Neural crest cell (in vitro differentiated cells): ENCODE results near the gene ALK. TPM values are rescaled to one million over a fixed set of nuclear protein-coding genes. Genes with fewer than 3 reads are reported as not detected.

ENCODE experiments used
- DNase-seq: peaks from one replicate; pipeline ENCODE4 v3.0.0; 2021; ENCODE audit warnings: low read depth, mixed read lengths, low spot score
- H3K27ac Mint-ChIP-seq: one replicate; pipeline ENCODE4 v1.8.0; 2021; ENCODE audit warnings: mild to moderate bottlenecking, mixed read lengths; ENCODE audit not compliant: unreplicated experiment
- H3K27me3 Mint-ChIP-seq: 2 replicates; pipeline ENCODE4 v1.8.0; 2021; ENCODE audit warnings: low read depth, mild to moderate bottlenecking, mixed read lengths
- H3K36me3 Mint-ChIP-seq: 2 replicates; pipeline ENCODE4 v1.8.0; 2021; ENCODE audit warnings: low read depth, mild to moderate bottlenecking, mixed read lengths
- H3K4me1 Mint-ChIP-seq: 2 replicates; pipeline ENCODE4 v1.8.0; 2021; ENCODE audit warnings: mixed read lengths
- H3K4me3 Mint-ChIP-seq: one replicate; pipeline ENCODE4 v1.8.0; 2021; ENCODE audit warnings: mild to moderate bottlenecking, mixed read lengths
- H3K9me3 Mint-ChIP-seq: 2 replicates; pipeline ENCODE4 v1.8.0; 2021; ENCODE audit warnings: mixed read lengths
- CTCF ChIP-seq: fragments of 200-600 bp; sonication (generic); conservative IDR thresholded peaks from 2 replicates; pipeline ENCODE4 v1.5.0; 2021; ENCODE audit warnings: antibody characterized with exemption, mild to moderate bottlenecking
- total RNA-seq: library from RNA; stranded (reverse); gene quantifications from 2 replicates; pipeline ENCODE4 v1.2.1, GENCODE V29; 2021

ALK gene
- total RNA-seq, 1 donor from 2014 or later: 2.0 TPM

- no peaks in the 10 kb centered on the region for H3K36me3 Mint-ChIP-seq
- H3K27me3 Mint-ChIP-seq: peaks cover 2% of the 10 kb centered on the region
- no peak overlapping the region for H3K27ac Mint-ChIP-seq
- no peak for DNase-seq
- no peak overlapping the region for H3K4me3 Mint-ChIP-seq
- TF ChIP-seq CTCF: no peak
- peaks cover 6% of the 10 kb centered on the region for H3K4me1 Mint-ChIP-seq
- H3K9me3 Mint-ChIP-seq: no peaks in the 10 kb centered on the region
Measured at GRCh38 chr2:29844713-29845326, 76.6 kb downstream of the ALK start.

GRCh38 chr2:29841386-29842004 lies 79.9 kb downstream of the ALK start:
- Mint-ChIP-seq H3K4me1 (peaks cover 12% of the 10 kb centered on the region), H3K27ac (no peak overlapping the region), H3K27me3 (peaks cover 2% of the 10 kb centered on the region), H3K36me3 (peaks cover 9% of the 10 kb centered on the region), H3K4me3 (no peak overlapping the region), H3K9me3 (peaks cover 10% of the 10 kb centered on the region)
- DNase-seq: peak; percentile 30
- TF ChIP-seq CTCF: peak; percentile 86

GRCh38 chr2:29839306-29839705 lies 82.1 kb downstream of the ALK start:
- TF ChIP-seq CTCF: no peak
- Mint-ChIP-seq H3K9me3 (peaks cover 17% of the 10 kb centered on the region), H3K27me3 (peaks cover 2% of the 10 kb centered on the region), H3K4me3 (no peak overlapping the region), H3K36me3 (peaks cover 9% of the 10 kb centered on the region), H3K4me1 (peaks cover 24% of the 10 kb centered on the region), H3K27ac (no peak overlapping the region)
- DNase-seq: no peak

- Mint-ChIP-seq H3K4me1 (peaks cover 31% of the 10 kb centered on the region), H3K36me3 (peaks cover 9% of the 10 kb centered on the region), H3K27ac (no peak overlapping the region), H3K9me3 (peaks cover 17% of the 10 kb centered on the region), H3K27me3 (peaks cover 2% of the 10 kb centered on the region), H3K4me3 (no peak overlapping the region)
- DNase-seq: no peak
- no peak for TF ChIP-seq CTCF
Measured at GRCh38 chr2:29837925-29838324, 83.5 kb downstream of the ALK start.

GRCh38 chr2:29834624-29835023 lies 86.8 kb downstream of the ALK start:
- H3K4me3 Mint-ChIP-seq: no peak overlapping the region
- TF ChIP-seq CTCF: no peak
- H3K36me3 Mint-ChIP-seq: peaks cover 9% of the 10 kb centered on the region
- H3K9me3 Mint-ChIP-seq: peaks cover 19% of the 10 kb centered on the region
- DNase-seq: no peak
- peaks cover 14% of the 10 kb centered on the region for H3K27me3 Mint-ChIP-seq
- H3K4me1 Mint-ChIP-seq: peaks cover 23% of the 10 kb centered on the region
- no peak overlapping the region for H3K27ac Mint-ChIP-seq
